ENCODE data around the gene MMD. TPM values are rescaled to one million over a fixed set of nuclear protein-coding genes. Genes with fewer than 3 reads are reported as not detected.
A peak's percentile ranks its signal among the peaks of the same experiment; 100 is the strongest.

The MMD gene
- total RNA-seq, 2 donors from 2014 or later: 11.6 to 13.9 TPM

- intact Hi-C loops (cut with DNase I, micrococcal nuclease): no loop called here
- ATAC-seq (no peak), DNase-seq (no peak)
These were observed 43.9 kb downstream of the MMD start for GRCh38 chr17:55377671-55378275.

GRCh38 chr17:55368706-55369105, 52.9 kb downstream of the MMD start:
- intact Hi-C loops (cut with DNase I, micrococcal nuclease): no loop called here
- ATAC-seq (no peak), DNase-seq (no peak)

- no peak for DNase-seq
- intact Hi-C loops (cut with DNase I, micrococcal nuclease): no loop called here
- no peak for ATAC-seq
These were observed 55.6 kb downstream of the MMD start for GRCh38 chr17:55366020-55366481.

- intact Hi-C loops (cut with DNase I, micrococcal nuclease): no loop called here
- DNase-seq: no peak
- ATAC-seq: no peak
These were observed 58.6 kb downstream of the MMD start for GRCh38 chr17:55363033-55363432.

- no peak for ATAC-seq
- DNase-seq: no peak
- intact Hi-C loops (cut with DNase I, micrococcal nuclease): no loop called here
These were observed 60.7 kb downstream of the MMD start for GRCh38 chr17:55360971-55361370.

GRCh38 chr17:55356434-55357328, 65.0 kb downstream of the MMD start:
- ATAC-seq (peak; percentile 81), DNase-seq (peak; percentile 44 to 77)
- intact Hi-C loops (cut with DNase I, micrococcal nuclease): loop anchor here in 1 of 2 donors (5.0 to 10.0 kb wide), 2 partner anchors 58 to 156 kb away; partner anchors contain the start of gene SMIM36

GRCh38 chr17:55354941-55355340, 66.7 kb downstream of the MMD start:
- DNase-seq: no peak
- ATAC-seq: no peak
- intact Hi-C loops (cut with DNase I, micrococcal nuclease): loop anchor here in 1 of 2 donors (5.0 to 10.0 kb wide), 2 partner anchors 60 to 157 kb away; partner anchors contain the start of gene SMIM36

- ATAC-seq (no peak), DNase-seq (no peak)
- intact Hi-C loops (cut with DNase I, micrococcal nuclease): loop anchor here in 1 of 2 donors (10.0 kb wide), 1 partner anchor 61 kb away; no protein-coding TSS in a partner anchor
These were observed 67.6 kb downstream of the MMD start for GRCh38 chr17:55354010-55354409.

- intact Hi-C loops (cut with DNase I, micrococcal nuclease): loop anchor here in 1 of 2 donors (10.0 kb wide), 1 partner anchor 64 kb away; no protein-coding TSS in a partner anchor
- ATAC-seq: no peak
These were observed 70.4 kb downstream of the MMD start for GRCh38 chr17:55351226-55351625.

GRCh38 chr17:55350825-55351205, 70.8 kb downstream of the MMD start:
- intact Hi-C loops (cut with DNase I, micrococcal nuclease): loop anchor here in 1 of 2 donors (10.0 kb wide), 1 partner anchor 64 kb away; no protein-coding TSS in a partner anchor
- ATAC-seq: no peak

More at GRCh38 chr17:55351226-55351625, 70.4 kb downstream of the MMD start:
- DNase-seq: no peak

GRCh38 chr17:55348749-55349354, 72.8 kb downstream of the MMD start:
- peak in 1 of 2 donors; percentile 44 for DNase-seq
- intact Hi-C loops (cut with DNase I, micrococcal nuclease): loop anchor here in 1 of 2 donors (5.0 kb wide), 1 partner anchor 357 kb away; no protein-coding TSS in a partner anchor
- ATAC-seq: peak; percentile 71

More at GRCh38 chr17:55350825-55351205, 70.8 kb downstream of the MMD start:
- DNase-seq: no peak

GRCh38 chr17:55347341-55347740, 74.3 kb downstream of the MMD start:
- intact Hi-C loops (cut with DNase I, micrococcal nuclease): loop anchor here in 1 of 2 donors (5.0 kb wide), 1 partner anchor 355 kb away; no protein-coding TSS in a partner anchor
- no peak for ATAC-seq
- DNase-seq: no peak

- no peak for ATAC-seq
- intact Hi-C loops (cut with DNase I, micrococcal nuclease): loop anchor here in 1 of 2 donors (5.0 kb wide), 1 partner anchor 354 kb away; no protein-coding TSS in a partner anchor
- DNase-seq: no peak
These were observed 75.0 kb downstream of the MMD start for GRCh38 chr17:55346658-55347057.

GRCh38 chr17:55345132-55345531, 76.5 kb downstream of the MMD start:
- intact Hi-C loops (cut with DNase I, micrococcal nuclease): loop anchor here in 1 of 2 donors (5.0 kb wide), 1 partner anchor 353 kb away; no protein-coding TSS in a partner anchor
- DNase-seq (no peak), ATAC-seq (no peak)

GRCh38 chr17:55344514-55344997, 77.1 kb downstream of the MMD start:
- ATAC-seq (no peak), DNase-seq (no peak)
- intact Hi-C loops (cut with DNase I, micrococcal nuclease): no loop called here

GRCh38 chr17:55343900-55344513, 77.6 kb downstream of the MMD start:
- intact Hi-C loops (cut with DNase I, micrococcal nuclease): no loop called here
- no peak for ATAC-seq

GRCh38 chr17:55342800-55343585, 78.6 kb downstream of the MMD start:
- intact Hi-C loops (cut with DNase I, micrococcal nuclease): no loop called here
- no peak for ATAC-seq
- DNase-seq: no peak

More at GRCh38 chr17:55343900-55344513, 77.6 kb downstream of the MMD start:
- no peak for DNase-seq

Measured in left colon (tissue), 2 donors.